Endothelial cell of hepatic sinusoid (primary cell): ENCODE data around the gene MRPL37.

ENCODE experiments used
- in situ Hi-C: cut with HindIII; loops from 2 replicates; pipeline ENCODE4 v1.10.0; 2017; ENCODE audit warnings: low sequenced_read_pairs

Gene MRPL37

GRCh38 chr1:54259546-54260140, 59.7 kb downstream of the MRPL37 start:
- in situ Hi-C loops, result loop anchor here (5.0 kb wide), 1 partner anchor 98 kb away; no protein-coding TSS in a partner anchor

GRCh38 chr1:54260810-54261209, 60.8 kb downstream of the MRPL37 start:
- in situ Hi-C loops, result loop anchor here (5.0 kb wide), 1 partner anchor 96 kb away; no protein-coding TSS in a partner anchor

GRCh38 chr1:54262244-54262643, 62.3 kb downstream of the MRPL37 start:
- in situ Hi-C loops, result loop anchor here (5.0 kb wide), 1 partner anchor 95 kb away; no protein-coding TSS in a partner anchor

- in situ Hi-C loops, result loop anchor here (5.0 kb wide), 1 partner anchor 94 kb away; no protein-coding TSS in a partner anchor
These were observed 63.7 kb downstream of the MRPL37 start for GRCh38 chr1:54263601-54264226.

GRCh38 chr1:54265126-54265525, 65.2 kb downstream of the MRPL37 start:
- in situ Hi-C loops, result no loop called here

- in situ Hi-C loops, result no loop called here
These were observed 65.7 kb downstream of the MRPL37 start for GRCh38 chr1:54265659-54266058.

GRCh38 chr1:54266195-54266594, 66.2 kb downstream of the MRPL37 start:
- in situ Hi-C loops, result no loop called here

GRCh38 chr1:54266908-54267307, 66.9 kb downstream of the MRPL37 start:
- in situ Hi-C loops, result no loop called here
